ENCODE results near the gene ENDOU. TPM values are rescaled to one million over a fixed set of nuclear protein-coding genes. Genes with fewer than 3 reads are reported as not detected.

Gene ENDOU
- not detected in 2 replicates for total RNA-seq

GRCh38 chr12:47725091-47725772, at the start of gene ENDOU:
ENDOU (minus strand) TSS chr12:47725490; CDS start chr12:47725413, 77 bp downstream.
- Histone ChIP-seq H3K4me3 (ENCODE audit: low read depth, low read length) (no peak within 1 kb of the TSS), H3K27me3 (ENCODE audit: control insufficient read depth, insufficient read depth, low read length) (no peaks in the 10 kb centered on the region), H3K36me3 (ENCODE audit: control insufficient read depth, insufficient read depth, low read length) (no peaks in the 10 kb centered on the region)
- no peak for DNase-seq (ENCODE audit: low read depth)
- no peak for TF ChIP-seq CTCF (IDR thresholded peaks at IDR 0.05; ENCODE audit: insufficient read depth, low read length, poor library complexity, severe bottlenecking)

GRCh38 chr12:47774663-47775062, 49.4 kb upstream of the ENDOU start:
- Histone ChIP-seq H3K27me3 (ENCODE audit: control insufficient read depth, insufficient read depth, low read length) (no peaks in the 10 kb centered on the region), H3K36me3 (ENCODE audit: control insufficient read depth, insufficient read depth, low read length) (no peaks in the 10 kb centered on the region), H3K4me3 (ENCODE audit: low read depth, low read length) (no peak overlapping the region)
- no peak for DNase-seq (ENCODE audit: low read depth)
- no peak for TF ChIP-seq CTCF (IDR thresholded peaks at IDR 0.05; ENCODE audit: insufficient read depth, low read length, poor library complexity, severe bottlenecking)

- no peak for TF ChIP-seq CTCF (IDR thresholded peaks at IDR 0.05; ENCODE audit: insufficient read depth, low read length, poor library complexity, severe bottlenecking)
- H3K36me3 ChIP-seq (ENCODE audit: control insufficient read depth, insufficient read depth, low read length), result no peaks in the 10 kb centered on the region
- no peaks in the 10 kb centered on the region for H3K27me3 ChIP-seq (ENCODE audit: control insufficient read depth, insufficient read depth, low read length)
- DNase-seq (ENCODE audit: low read depth), result no peak
- H3K4me3 ChIP-seq (ENCODE audit: low read depth, low read length), result peak overlapping the region; percentile 57
Measured at GRCh38 chr12:47773858-47774580, 48.7 kb upstream of the ENDOU start.

GRCh38 chr12:47773062-47773857, 48.0 kb upstream of the ENDOU start, which contains the start of gene SLC48A1:
SLC48A1 (plus strand) TSS chr12:47773238; CDS start chr12:47773305, 67 bp downstream.
- DNase-seq (ENCODE audit: low read depth), result no peak
- H3K27me3 ChIP-seq (ENCODE audit: control insufficient read depth, insufficient read depth, low read length), result no peaks in the 10 kb centered on the region
- TF ChIP-seq CTCF (IDR thresholded peaks at IDR 0.05; ENCODE audit: insufficient read depth, low read length, poor library complexity, severe bottlenecking), result peak; percentile 14

GRCh38 chr12:47772738-47773061, 47.4 kb upstream of the ENDOU start:
- no peak for TF ChIP-seq CTCF (IDR thresholded peaks at IDR 0.05; ENCODE audit: insufficient read depth, low read length, poor library complexity, severe bottlenecking)
- DNase-seq (ENCODE audit: low read depth), result no peak
- Histone ChIP-seq H3K36me3 (ENCODE audit: control insufficient read depth, insufficient read depth, low read length) (no peaks in the 10 kb centered on the region), H3K4me3 (ENCODE audit: low read depth, low read length) (peak overlapping the region; percentile 57), H3K27me3 (ENCODE audit: control insufficient read depth, insufficient read depth, low read length) (no peaks in the 10 kb centered on the region)

More at GRCh38 chr12:47773062-47773857, 48.0 kb upstream of the ENDOU start, which contains the start of gene SLC48A1:
- no peaks in the 10 kb centered on the region for H3K36me3 ChIP-seq (ENCODE audit: control insufficient read depth, insufficient read depth, low read length)
- peak within 1 kb of the TSS; percentile 57 for H3K4me3 ChIP-seq (ENCODE audit: low read depth, low read length)

Measured in kidney epithelial cell (primary cell).